ENCODE results near the gene TNN.

TNN gene

DNA sequence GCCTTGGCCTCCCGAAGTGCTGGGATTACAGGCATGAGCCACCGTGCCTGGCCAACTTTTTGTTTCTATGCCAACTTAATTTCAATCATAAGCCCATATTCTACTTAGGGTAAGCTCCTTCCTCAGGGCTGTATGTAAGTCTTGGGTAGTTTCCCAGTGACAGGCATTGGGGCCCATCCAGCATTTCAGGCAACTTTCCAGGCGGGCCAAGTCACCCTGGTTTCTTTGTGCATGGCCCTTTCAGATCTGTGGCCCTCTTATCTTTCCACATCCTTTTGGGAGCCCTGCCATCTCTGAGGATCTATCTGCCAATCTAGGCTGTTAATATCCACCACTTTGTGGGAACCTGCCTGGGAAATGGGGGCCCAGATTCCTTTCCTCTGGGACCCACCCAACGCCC lies 58.7 kb downstream of the TNN start:
- no peaks in the 10 kb centered on the region for H3K9me2 ChIP-seq (replicated peaks; ENCODE audit: low read depth, low read length)
- no peaks in the 10 kb centered on the region for H3K27me3 ChIP-seq (ENCODE audit: insufficient read depth, low read length, poor library complexity, severe bottlenecking)
- no peaks in the 10 kb centered on the region for H3K9me3 ChIP-seq (ENCODE audit: insufficient read depth, low read depth, low read length)
- H4K20me1 ChIP-seq (ENCODE audit: insufficient read depth, low read length, poor library complexity, severe bottlenecking): no peaks in the 10 kb centered on the region
- H3F3A ChIP-seq (ENCODE audit: low read depth): no peaks in the 10 kb centered on the region
- H3K4me2 ChIP-seq (ENCODE audit: low read depth, low read length, poor library complexity, severe bottlenecking): no peak overlapping the region
- H3K79me2 ChIP-seq (ENCODE audit: insufficient read depth, low read length): no peaks in the 10 kb centered on the region
- H3K4me3 ChIP-seq (ENCODE audit: low read length, poor library complexity, severe bottlenecking): no peak overlapping the region
- no peak overlapping the region for H3K9ac ChIP-seq (ENCODE audit: low read depth, low read length, poor library complexity, severe bottlenecking)
- TF ChIP-seq EZH2phosphoT487 (IDR thresholded peaks at IDR 0.05; ENCODE audit: borderline replicate concordance): no peak
- TF ChIP-seq, protein P1, sequence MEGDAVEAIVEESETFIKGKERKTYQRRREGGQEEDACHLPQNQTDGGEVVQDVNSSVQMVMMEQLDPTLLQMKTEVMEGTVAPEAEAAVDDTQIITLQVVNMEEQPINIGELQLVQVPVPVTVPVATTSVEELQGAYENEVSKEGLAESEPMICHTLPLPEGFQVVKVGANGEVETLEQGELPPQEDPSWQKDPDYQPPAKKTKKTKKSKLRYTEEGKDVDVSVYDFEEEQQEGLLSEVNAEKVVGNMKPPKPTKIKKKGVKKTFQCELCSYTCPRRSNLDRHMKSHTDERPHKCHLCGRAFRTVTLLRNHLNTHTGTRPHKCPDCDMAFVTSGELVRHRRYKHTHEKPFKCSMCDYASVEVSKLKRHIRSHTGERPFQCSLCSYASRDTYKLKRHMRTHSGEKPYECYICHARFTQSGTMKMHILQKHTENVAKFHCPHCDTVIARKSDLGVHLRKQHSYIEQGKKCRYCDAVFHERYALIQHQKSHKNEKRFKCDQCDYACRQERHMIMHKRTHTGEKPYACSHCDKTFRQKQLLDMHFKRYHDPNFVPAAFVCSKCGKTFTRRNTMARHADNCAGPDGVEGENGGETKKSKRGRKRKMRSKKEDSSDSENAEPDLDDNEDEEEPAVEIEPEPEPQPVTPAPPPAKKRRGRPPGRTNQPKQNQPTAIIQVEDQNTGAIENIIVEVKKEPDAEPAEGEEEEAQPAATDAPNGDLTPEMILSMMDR (conservative IDR thresholded peaks at IDR 0.05; ENCODE audit: low read length): no peak
- H3K4me1 ChIP-seq (ENCODE audit: insufficient read depth, low read length, poor library complexity, severe bottlenecking): peaks cover 23% of the 10 kb centered on the region
- no peaks in the 10 kb centered on the region for H3K36me3 ChIP-seq (ENCODE audit: insufficient read depth, low read length)
- H2AFZ ChIP-seq (ENCODE audit: low read length): peak overlapping the region; percentile 47; the same call in 1 of the 2 replicates

DNA sequence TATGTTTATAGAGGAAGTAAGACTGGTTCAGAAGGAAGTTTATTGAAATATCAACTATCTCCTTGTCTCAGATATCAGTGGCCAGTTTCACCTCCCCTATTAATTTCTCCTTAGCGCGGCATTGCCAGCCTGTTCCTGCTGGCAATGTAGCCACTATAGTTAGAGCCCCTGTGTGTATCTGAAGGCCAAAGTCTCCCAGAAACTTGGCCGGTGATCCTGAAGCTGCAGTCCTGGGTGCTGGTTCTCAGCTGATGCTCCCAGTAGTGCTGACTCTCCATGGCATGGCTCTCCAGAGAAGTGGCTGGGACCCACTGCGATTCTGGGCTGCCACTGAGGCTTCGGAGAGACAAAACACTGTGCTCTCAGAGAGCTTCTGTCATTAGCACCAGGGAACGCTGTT lies 59.9 kb downstream of the TNN start:
- H3K4me2 ChIP-seq (ENCODE audit: low read depth, low read length, poor library complexity, severe bottlenecking): no peak overlapping the region

DNA sequence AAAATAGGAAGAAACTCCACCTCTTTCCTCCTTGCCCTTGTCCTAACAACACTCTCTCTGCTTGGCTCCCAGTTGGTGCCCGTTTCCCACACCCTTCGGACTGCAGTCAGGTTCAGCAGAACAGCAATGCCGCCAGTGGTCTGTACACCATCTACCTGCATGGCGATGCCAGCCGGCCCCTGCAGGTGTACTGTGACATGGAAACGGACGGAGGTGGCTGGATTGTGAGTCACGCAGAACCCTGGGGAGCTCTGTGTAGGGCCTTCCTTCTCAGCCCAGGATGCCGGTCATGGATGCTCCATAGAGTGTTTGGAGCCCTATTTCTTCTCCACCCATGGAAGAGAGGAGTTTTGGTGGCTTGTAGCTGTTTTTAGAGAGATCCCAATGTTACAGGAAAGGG lies 60.9 kb downstream of the TNN start:
- Histone ChIP-seq H3K36me3 (ENCODE audit: insufficient read depth, low read length) (no peaks in the 10 kb centered on the region), H3K4me1 (ENCODE audit: insufficient read depth, low read length, poor library complexity, severe bottlenecking) (peaks cover 23% of the 10 kb centered on the region), H4K20me1 (ENCODE audit: insufficient read depth, low read length, poor library complexity, severe bottlenecking) (no peaks in the 10 kb centered on the region), H3K9ac (ENCODE audit: low read depth, low read length, poor library complexity, severe bottlenecking) (no peak overlapping the region), H3K9me3 (ENCODE audit: insufficient read depth, low read depth, low read length) (no peaks in the 10 kb centered on the region), H2AFZ (ENCODE audit: low read length) (peak overlapping the region; percentile 1; the same call in 1 of the 2 replicates), H3K79me2 (ENCODE audit: insufficient read depth, low read length) (no peaks in the 10 kb centered on the region), H3K27me3 (ENCODE audit: insufficient read depth, low read length, poor library complexity, severe bottlenecking) (no peaks in the 10 kb centered on the region), H3K9me2 (replicated peaks; ENCODE audit: low read depth, low read length) (no peaks in the 10 kb centered on the region), H3K4me2 (ENCODE audit: low read depth, low read length, poor library complexity, severe bottlenecking) (no peak overlapping the region), H3F3A (ENCODE audit: low read depth) (no peaks in the 10 kb centered on the region), H3K4me3 (ENCODE audit: low read length, poor library complexity, severe bottlenecking) (no peak overlapping the region)
- TF ChIP-seq, protein P1 (conservative IDR thresholded peaks at IDR 0.05; ENCODE audit: low read length): no peak
- no peak for TF ChIP-seq EZH2phosphoT487 (IDR thresholded peaks at IDR 0.05; ENCODE audit: borderline replicate concordance)

More for the DNA sequence above, 59.9 kb downstream of the TNN start:
- H3K4me3 ChIP-seq (ENCODE audit: low read length, poor library complexity, severe bottlenecking): no peak overlapping the region
- peaks cover 23% of the 10 kb centered on the region for H3K4me1 ChIP-seq (ENCODE audit: insufficient read depth, low read length, poor library complexity, severe bottlenecking)
- no peaks in the 10 kb centered on the region for H4K20me1 ChIP-seq (ENCODE audit: insufficient read depth, low read length, poor library complexity, severe bottlenecking)
- no peak overlapping the region; the same call in 1 of the 2 replicates for H2AFZ ChIP-seq (ENCODE audit: low read length)
- no peak overlapping the region for H3K9ac ChIP-seq (ENCODE audit: low read depth, low read length, poor library complexity, severe bottlenecking)
- H3K9me2 ChIP-seq (replicated peaks; ENCODE audit: low read depth, low read length): no peaks in the 10 kb centered on the region
- no peak for TF ChIP-seq EZH2phosphoT487 (IDR thresholded peaks at IDR 0.05; ENCODE audit: borderline replicate concordance)
- TF ChIP-seq, protein P1 (conservative IDR thresholded peaks at IDR 0.05; ENCODE audit: low read length): no peak
- H3K9me3 ChIP-seq (ENCODE audit: insufficient read depth, low read depth, low read length): no peaks in the 10 kb centered on the region
- H3K36me3 ChIP-seq (ENCODE audit: insufficient read depth, low read length): no peaks in the 10 kb centered on the region
- no peaks in the 10 kb centered on the region for H3K27me3 ChIP-seq (ENCODE audit: insufficient read depth, low read length, poor library complexity, severe bottlenecking)
- no peaks in the 10 kb centered on the region for H3F3A ChIP-seq (ENCODE audit: low read depth)
- no peaks in the 10 kb centered on the region for H3K79me2 ChIP-seq (ENCODE audit: insufficient read depth, low read length)
